H9 (cell line): ENCODE data around the gene CXCR5. TPM values are rescaled to one million over a fixed set of nuclear protein-coding genes. Genes with fewer than 3 reads are reported as not detected.

Experiments used
- DNase-seq: peaks from one replicate; pipeline ENCODE4 v3.0.0-alpha.2; 2017
- H2AFZ ChIP-seq: one replicate; pipeline ENCODE4 v1.6.1; 2013; ENCODE audit warnings: mild to moderate bottlenecking, low read length, control low read depth, moderate library complexity
- H2AK5ac ChIP-seq: 2 replicates; pipeline ENCODE4 v1.6.1; 2013; ENCODE audit warnings: low read length, control low read depth, mixed read lengths; ENCODE audit not compliant: insufficient read length
- H2BK120ac ChIP-seq: one replicate; pipeline ENCODE4 v1.6.1; 2013; ENCODE audit warnings: low read depth, mild to moderate bottlenecking, low read length, control low read depth, inconsistent platforms; ENCODE audit not compliant: poor library complexity, severe bottlenecking
- H2BK12ac ChIP-seq: 2 replicates; pipeline ENCODE4 v1.6.1; 2013; ENCODE audit warnings: low read length, control low read depth, mixed read lengths, low read depth; ENCODE audit not compliant: insufficient read length
- H2BK15ac ChIP-seq: 2 replicates; pipeline ENCODE4 v1.6.1; 2013; ENCODE audit warnings: low read depth, low read length, control low read depth
- H2BK20ac ChIP-seq: one replicate; pipeline ENCODE4 v1.6.1; 2013; ENCODE audit warnings: low read depth, mild to moderate bottlenecking, low read length, control low read depth, inconsistent platforms; ENCODE audit not compliant: poor library complexity, severe bottlenecking
- H2BK5ac ChIP-seq: 2 replicates; pipeline ENCODE4 v1.6.1; 2013; ENCODE audit warnings: low read length, control low read depth, mixed read lengths; ENCODE audit not compliant: insufficient read length
- H3K14ac ChIP-seq: 2 replicates; pipeline ENCODE4 v1.6.1; 2013; ENCODE audit warnings: low read length, control low read depth; ENCODE audit not compliant: insufficient read depth
- H3K18ac ChIP-seq: 2 replicates; pipeline ENCODE4 v1.6.1; 2013; ENCODE audit warnings: low read depth, mild to moderate bottlenecking, mixed read lengths, low read length, control low read depth; ENCODE audit not compliant: insufficient read length
- H3K23ac ChIP-seq: 2 replicates; pipeline ENCODE4 v1.6.1; 2013; ENCODE audit warnings: low read length, control low read depth, mixed read lengths, low read depth; ENCODE audit not compliant: insufficient read length
- H3K23me2 ChIP-seq: 2 replicates; pipeline ENCODE4 v1.6.1; 2013; ENCODE audit warnings: low read depth, mild to moderate bottlenecking, mixed read lengths, low read length, control low read depth; ENCODE audit not compliant: insufficient read length, poor library complexity, severe bottlenecking
- H3K27ac ChIP-seq: 2 replicates; pipeline ENCODE4 v1.5.1; 2013; ENCODE audit warnings: low read length, control low read depth, mixed read lengths, low read depth; ENCODE audit not compliant: insufficient read length
- H3K27me3 ChIP-seq: 2 replicates; pipeline ENCODE4 v1.6.1; 2013; ENCODE audit warnings: low read length, control low read depth, inconsistent platforms; ENCODE audit not compliant: insufficient read depth
- H3K4ac ChIP-seq: 2 replicates; pipeline ENCODE4 v1.6.1; 2013; ENCODE audit warnings: low read depth, mild to moderate bottlenecking, control low read depth, inconsistent platforms, low read length, moderate library complexity
- H3K4me1 ChIP-seq: 2 replicates; pipeline ENCODE4 v1.6.1; 2013; ENCODE audit warnings: low read length, control low read depth, inconsistent platforms; ENCODE audit not compliant: insufficient read depth
- H3K4me2 ChIP-seq: 2 replicates; pipeline ENCODE4 v1.6.1; 2013; ENCODE audit warnings: low read length, control low read depth, mixed read lengths; ENCODE audit not compliant: insufficient read length, insufficient read depth
- H3K56ac ChIP-seq: 2 replicates; pipeline ENCODE4 v1.6.1; 2013; ENCODE audit warnings: low read depth, mild to moderate bottlenecking, mixed read lengths, low read length, control low read depth; ENCODE audit not compliant: insufficient read length
- H3K79me1 ChIP-seq: 2 replicates; pipeline ENCODE4 v1.6.1; 2013; ENCODE audit warnings: low read depth, mild to moderate bottlenecking, moderate library complexity, low read length, control low read depth, inconsistent platforms; ENCODE audit not compliant: insufficient read depth, poor library complexity, severe bottlenecking
- H3K79me2 ChIP-seq: 2 replicates; pipeline ENCODE4 v1.6.1; 2013; ENCODE audit warnings: low read length, control low read depth, inconsistent platforms; ENCODE audit not compliant: insufficient read depth
- H3K9ac ChIP-seq: 2 replicates; pipeline ENCODE4 v1.6.1; 2013; ENCODE audit warnings: low read length, control low read depth, mixed read lengths; ENCODE audit not compliant: insufficient read length; ENCODE audit errors: extremely low read depth
- H3K9me3 ChIP-seq: one replicate; pipeline ENCODE4 v1.6.1; 2013; ENCODE audit warnings: low read depth, low read length, inconsistent platforms; ENCODE audit not compliant: control insufficient read depth
- H3T11ph ChIP-seq: one replicate; pipeline ENCODE4 v1.6.1; 2013; ENCODE audit warnings: mild to moderate bottlenecking, low read length, control low read depth, inconsistent platforms
- H4K20me1 ChIP-seq: one replicate; pipeline ENCODE4 v1.6.1; 2013; ENCODE audit not compliant: control insufficient read depth, insufficient read length, insufficient read depth
- H4K5ac ChIP-seq: 2 replicates; pipeline ENCODE4 v1.6.1; 2013; ENCODE audit warnings: low read depth, mild to moderate bottlenecking, mixed read lengths, low read length, control low read depth; ENCODE audit not compliant: insufficient read length
- H4K8ac ChIP-seq: replicated peaks from 2 replicates; pipeline ENCODE4 v1.6.1; 2013; ENCODE audit warnings: low read length, control low read depth, mixed read lengths, low read depth; ENCODE audit not compliant: insufficient read length
- H4K91ac ChIP-seq: 2 replicates; pipeline ENCODE4 v1.6.1; 2013; ENCODE audit warnings: low read depth, mild to moderate bottlenecking, moderate library complexity, mixed read lengths, low read length, control low read depth; ENCODE audit not compliant: insufficient read length
- H3K27ac Mint-ChIP-seq, 3 experiments: 2 replicates in 2 of 3; 3 replicates in 1 of 3; pipeline ENCODE4 v1.8.0; 2020 to 2021; ENCODE audit warnings: mixed read lengths in 3 of 3, mild to moderate bottlenecking in 1 of 3, moderate library complexity in 1 of 3
- H3K27me3 Mint-ChIP-seq: 2 replicates; pipeline ENCODE4 v1.8.0; 2021; ENCODE audit warnings: low read depth, mild to moderate bottlenecking, moderate library complexity, mixed read lengths
- H3K36me3 Mint-ChIP-seq, 3 experiments: 2 replicates in 2 of 3; 3 replicates in 1 of 3; pipeline ENCODE4 v1.8.0; 2020 to 2021; ENCODE audit warnings: low read depth in 3 of 3, mixed read lengths in 3 of 3; ENCODE audit not compliant: insufficient read depth in 1 of 3
- H3K4me1 Mint-ChIP-seq, 2 experiments: 2 replicates each; pipeline ENCODE4 v1.8.0; 2020; ENCODE audit warnings: mixed read lengths in 2 of 2
- H3K4me3 Mint-ChIP-seq, 2 experiments: 2 replicates in 1 of 2; 3 replicates in 1 of 2; pipeline ENCODE4 v1.8.0; 2020 to 2021; ENCODE audit warnings: mild to moderate bottlenecking in 2 of 2, mixed read lengths in 2 of 2, moderate library complexity in 1 of 2
- H3K9me3 Mint-ChIP-seq, 2 experiments: 2 replicates in 1 of 2; 3 replicates in 1 of 2; pipeline ENCODE4 v1.8.0; 2020; ENCODE audit warnings: mild to moderate bottlenecking in 2 of 2, mixed read lengths in 2 of 2, moderate library complexity in 1 of 2
- WGBS: extraction: QIAGEN DNeasy Blood & Tissue Kit; methylation state at CpG from one replicate; pipeline ENCODE4 v1.1.7; 2013; ENCODE audit warnings: missing lambda C conversion rate, low lambda C conversion rate, mixed read lengths; ENCODE audit not compliant: insufficient read length; ENCODE audit errors: extremely low coverage; 5-methylcytosine and 5-hydroxymethylcytosine counted together
- total RNA-seq: library from RNA; stranded (reverse); gene quantifications from 2 replicates; pipeline ENCODE4 v1.2.1, GENCODE V29; 2021
- TF ChIP-seq, protein P1 (sequence below): fragments of 200-600 bp; sonication (generic); conservative IDR thresholded peaks from 3 replicates; pipeline ENCODE4 v1.8.0; 2021; ENCODE audit warnings: antibody characterized with exemption, mild to moderate bottlenecking

Gene CXCR5
- total RNA-seq, 1 experiment from 2014 or later = 0.07 TPM

- no peaks in the 10 kb centered on the region for H3K9me3 ChIP-seq
- H3K4me3 Mint-ChIP-seq = no peak overlapping the region
- H3K4ac ChIP-seq = no peak overlapping the region
- H3K14ac ChIP-seq = no peak overlapping the region
- no peak for DNase-seq
- no peaks in the 10 kb centered on the region for H3K23me2 ChIP-seq
- H3K4me1 ChIP-seq = peaks cover 4% of the 10 kb centered on the region; the same call in 1 of the 2 replicates
- no peaks in the 10 kb centered on the region for H4K20me1 ChIP-seq
- no peak overlapping the region for H2AK5ac ChIP-seq
- no peak overlapping the region for H3K18ac ChIP-seq
- H3K36me3 Mint-ChIP-seq = no peaks in the 10 kb centered on the region
- no CpG with 5 or more reads among the region's 2 CpGs for WGBS
- H3K4me1 Mint-ChIP-seq = peaks cover 10 to 14% of the 10 kb centered on the region in 2 experiments
- H3K9ac ChIP-seq = no peak overlapping the region
- H2BK20ac ChIP-seq = no peak overlapping the region
- H4K8ac ChIP-seq = no peak overlapping the region
- 0 out of 2 replicates have a peak, but pooled peaks cover 2% of the 10 kb centered on the region for H3K27me3 Mint-ChIP-seq
- no peaks in the 10 kb centered on the region for H3K79me1 ChIP-seq
- H3K27me3 ChIP-seq = no peaks in the 10 kb centered on the region
- H3K27ac Mint-ChIP-seq = no peak overlapping the region
- no peak overlapping the region for H3T11ph ChIP-seq
- no peak overlapping the region for H3K4me2 ChIP-seq
- no peak overlapping the region for H3K27ac ChIP-seq
- H2AFZ ChIP-seq = no peak overlapping the region
- TF ChIP-seq, protein P1, sequence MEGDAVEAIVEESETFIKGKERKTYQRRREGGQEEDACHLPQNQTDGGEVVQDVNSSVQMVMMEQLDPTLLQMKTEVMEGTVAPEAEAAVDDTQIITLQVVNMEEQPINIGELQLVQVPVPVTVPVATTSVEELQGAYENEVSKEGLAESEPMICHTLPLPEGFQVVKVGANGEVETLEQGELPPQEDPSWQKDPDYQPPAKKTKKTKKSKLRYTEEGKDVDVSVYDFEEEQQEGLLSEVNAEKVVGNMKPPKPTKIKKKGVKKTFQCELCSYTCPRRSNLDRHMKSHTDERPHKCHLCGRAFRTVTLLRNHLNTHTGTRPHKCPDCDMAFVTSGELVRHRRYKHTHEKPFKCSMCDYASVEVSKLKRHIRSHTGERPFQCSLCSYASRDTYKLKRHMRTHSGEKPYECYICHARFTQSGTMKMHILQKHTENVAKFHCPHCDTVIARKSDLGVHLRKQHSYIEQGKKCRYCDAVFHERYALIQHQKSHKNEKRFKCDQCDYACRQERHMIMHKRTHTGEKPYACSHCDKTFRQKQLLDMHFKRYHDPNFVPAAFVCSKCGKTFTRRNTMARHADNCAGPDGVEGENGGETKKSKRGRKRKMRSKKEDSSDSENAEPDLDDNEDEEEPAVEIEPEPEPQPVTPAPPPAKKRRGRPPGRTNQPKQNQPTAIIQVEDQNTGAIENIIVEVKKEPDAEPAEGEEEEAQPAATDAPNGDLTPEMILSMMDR = no peak
- H3K23ac ChIP-seq = no peak overlapping the region
- H2BK5ac ChIP-seq = no peak overlapping the region
- H2BK15ac ChIP-seq = no peak overlapping the region
- H4K91ac ChIP-seq = no peak overlapping the region
- no peaks in the 10 kb centered on the region for H3K9me3 Mint-ChIP-seq
- H2BK120ac ChIP-seq = no peak overlapping the region
- no peaks in the 10 kb centered on the region for H3K79me2 ChIP-seq
- H4K5ac ChIP-seq = no peak overlapping the region
- no peak overlapping the region for H3K56ac ChIP-seq
- no peak overlapping the region for H2BK12ac ChIP-seq
These were observed 40.1 kb upstream of the CXCR5 start for GRCh38 chr11:118843565-118843964.
